Activated CD8-positive, alpha-beta memory T cell treated with anti-CD3 and anti-CD28 coated beads, Interleukin-2, amount 50 U/mL, for 24 hours (primary cell): ENCODE results near the gene SART1.
A peak's percentile ranks its signal among the peaks of the same experiment; 100 is the strongest.

ENCODE experiments used
- DNase-seq: peaks from one replicate; pipeline ENCODE4 v3.0.0-alpha.2; 2020; ENCODE audit errors: extremely low read depth

SART1 gene

GRCh38 chr11:65961267-65962140, at the start of gene SART1:
SART1 (plus strand) TSS chr11:65961734; CDS start chr11:65961781, 47 bp downstream.
- peak; percentile 94 for DNase-seq

- DNase-seq = no peak
Observed at GRCh38 chr11:65912845-65913244, 48.7 kb upstream of the SART1 start.

GRCh38 chr11:65915101-65915820, 46.3 kb upstream of the SART1 start:
- DNase-seq = no peak

GRCh38 chr11:65915821-65916251, 45.7 kb upstream of the SART1 start:
- DNase-seq = no peak

GRCh38 chr11:65916391-65916790, 45.1 kb upstream of the SART1 start:
- DNase-seq = no peak

GRCh38 chr11:65917077-65917433, 44.5 kb upstream of the SART1 start:
- DNase-seq = no peak

- no peak for DNase-seq
Observed at GRCh38 chr11:65917434-65918210, 43.9 kb upstream of the SART1 start.

GRCh38 chr11:65918211-65919140, 43.1 kb upstream of the SART1 start, which contains the start of gene C11orf68:
C11orf68 (minus strand) TSS chr11:65919062; CDS start chr11:65919031, 31 bp downstream.
- no peak for DNase-seq

GRCh38 chr11:65919141-65919572, 42.4 kb upstream of the SART1 start, which contains the start of gene DRAP1:
DRAP1 (plus strand) TSS chr11:65919426; CDS start chr11:65919502, 76 bp downstream.
- DNase-seq = peak; percentile 89

GRCh38 chr11:65919573-65920371, 41.8 kb upstream of the SART1 start:
- no peak for DNase-seq

- no peak for DNase-seq
Observed at GRCh38 chr11:65920372-65920802, 41.1 kb upstream of the SART1 start.

GRCh38 chr11:65921033-65921555, 40.4 kb upstream of the SART1 start:
- no peak for DNase-seq

GRCh38 chr11:65921876-65922275, 39.7 kb upstream of the SART1 start:
- no peak for DNase-seq

- DNase-seq = no peak
Observed at GRCh38 chr11:65922565-65922964, 39.0 kb upstream of the SART1 start.

GRCh38 chr11:65925397-65925796, 36.1 kb upstream of the SART1 start:
- no peak for DNase-seq

- peak; percentile 47 for DNase-seq
Observed at GRCh38 chr11:65927904-65928397, 33.6 kb upstream of the SART1 start.

GRCh38 chr11:65928667-65929066, 32.9 kb upstream of the SART1 start:
- no peak for DNase-seq

- DNase-seq = no peak
Observed at GRCh38 chr11:65931773-65932557, 29.6 kb upstream of the SART1 start.

- DNase-seq = no peak
Observed at GRCh38 chr11:65932558-65932919, 29.0 kb upstream of the SART1 start.
